GM18505 (cell line): Measurements from ENCODE around the gene NMT1.
"Not testable (repeated sequence)": the region's sequence is repeated elsewhere in the genome, so short reads cannot be mapped to it uniquely, and the experiment has no call there.

Experiments used
- ATAC-seq: cut with Tn5 transposase; IDR thresholded peaks from one replicate; pipeline ENCODE4 v1.9.1; 2021; ENCODE audit not compliant: unreplicated experiment
- POLR2A ChIP-seq: IDR thresholded peaks from 4 replicates; pipeline ENCODE4 v1.6.1; 2011; ENCODE audit warnings: borderline replicate concordance; ENCODE audit not compliant: insufficient read depth, insufficient read length; ENCODE audit errors: extremely low read depth

The NMT1 gene

GRCh38 chr17:45046537-45047125 lies 14.5 kb upstream of the NMT1 start:
- ATAC-seq, result no peak
- TF ChIP-seq POLR2A, result no peak

DNA sequence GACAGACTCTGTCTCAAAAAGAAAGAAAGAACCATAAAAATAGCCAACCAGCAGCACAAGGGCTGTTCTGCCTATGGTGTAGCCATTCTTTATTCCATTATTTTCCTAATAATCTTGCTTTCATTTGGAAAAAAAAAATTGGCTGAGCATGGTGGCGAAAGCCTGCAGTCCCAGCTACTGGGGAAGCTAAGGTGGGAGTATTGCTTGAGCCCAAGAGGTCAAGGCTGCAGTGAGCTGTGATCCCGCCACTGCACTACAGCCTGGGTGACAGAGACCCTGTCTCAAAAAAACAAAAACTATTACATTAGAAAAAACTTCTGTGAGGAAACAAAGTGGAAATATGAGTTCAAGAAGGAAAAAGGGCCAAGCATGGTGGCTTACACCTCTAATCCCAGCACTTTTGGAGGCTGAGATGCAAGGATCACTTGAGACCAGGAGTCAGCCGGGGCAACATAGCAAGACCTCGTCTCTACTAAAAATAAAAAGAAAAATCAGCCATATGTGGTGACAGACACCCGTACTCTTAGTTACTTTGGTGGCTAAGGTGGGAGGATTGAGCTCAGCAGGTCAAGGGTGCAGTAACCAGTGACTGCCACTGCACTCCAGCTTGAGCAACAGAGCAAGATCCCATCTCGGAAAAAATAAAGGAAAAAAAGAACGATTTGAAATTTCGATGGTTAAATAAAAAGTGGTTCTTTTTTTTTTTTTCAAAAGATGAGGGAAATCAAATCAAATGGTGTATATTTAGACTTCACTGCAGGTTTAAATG lies 12.1 kb upstream of the NMT1 start:
- no peak for TF ChIP-seq POLR2A

GRCh38 chr17:45050481-45051059 lies 10.5 kb upstream of the NMT1 start:
- no peak for TF ChIP-seq POLR2A
- no peak for ATAC-seq

More for the DNA sequence above, 12.1 kb upstream of the NMT1 start:
- no peak for ATAC-seq

- TF ChIP-seq POLR2A, result peak; percentile 79
- ATAC-seq, result peak; percentile 93
These were observed 9.9 kb upstream of the NMT1 start, which contains the start of gene DCAKD for GRCh38 chr17:45051060-45051719. Gene DCAKD (minus strand): TSS chr17:45051632. CDS start chr17:45034885, 16,747 bp downstream.

DNA sequence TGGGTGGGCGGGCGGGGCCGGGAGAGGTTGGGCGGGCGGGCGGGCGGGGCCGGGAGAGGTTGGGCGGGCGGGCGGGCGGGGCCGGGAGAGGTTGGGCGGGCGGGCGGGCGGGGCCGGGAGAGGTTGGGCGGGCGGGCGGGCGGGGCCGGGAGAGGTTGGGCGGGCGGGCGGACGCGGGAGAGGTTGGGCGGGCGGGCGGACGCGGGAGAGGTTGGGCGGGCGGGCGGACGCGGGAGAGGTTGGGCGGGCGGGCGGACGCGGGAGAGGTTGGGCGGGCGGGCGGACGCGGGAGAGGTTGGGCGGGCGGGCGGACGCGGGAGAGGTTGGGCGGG lies 9.4 kb upstream of the NMT1 start:
- ATAC-seq, result not testable (repeated sequence)

DNA sequence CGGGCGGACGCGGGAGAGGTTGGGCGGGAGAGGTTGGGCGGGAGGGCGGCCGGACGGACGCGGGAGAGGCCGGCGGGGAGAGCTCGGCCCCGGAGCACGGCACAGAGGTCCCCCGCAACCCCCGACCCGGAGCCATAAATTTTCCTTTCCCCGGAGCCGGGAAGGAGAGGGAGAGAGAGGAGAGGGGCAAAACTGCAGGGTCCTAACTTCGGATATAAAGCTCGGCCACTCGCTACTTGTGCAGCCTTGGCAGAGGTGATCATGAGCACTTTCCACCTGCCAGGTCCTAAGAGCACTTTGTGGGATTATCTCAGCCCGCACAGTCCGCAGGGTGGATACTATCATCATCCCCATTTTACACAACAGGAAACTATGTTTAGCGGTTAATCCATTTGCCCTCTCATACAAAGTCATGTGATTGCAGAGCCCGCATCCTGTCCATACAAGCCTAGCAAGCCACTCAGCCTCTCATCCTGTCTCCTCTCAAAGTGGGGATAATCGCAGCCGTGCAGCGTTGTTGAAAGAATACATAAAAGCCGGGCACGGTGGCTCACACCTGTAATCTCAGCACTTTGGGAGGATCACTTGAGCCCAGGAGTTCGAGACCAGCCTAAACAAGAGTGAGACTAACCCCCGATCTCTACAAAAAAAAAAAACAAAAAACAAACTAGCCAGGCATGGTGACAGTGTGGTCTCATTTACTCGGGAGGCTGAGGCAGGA lies 8.9 kb upstream of the NMT1 start:
- no peak for TF ChIP-seq POLR2A
- no peak for ATAC-seq

- no peak for TF ChIP-seq POLR2A
- peak; percentile 4 for ATAC-seq
These were observed 728 bp upstream of the NMT1 start for GRCh38 chr17:45060382-45060796.

DNA sequence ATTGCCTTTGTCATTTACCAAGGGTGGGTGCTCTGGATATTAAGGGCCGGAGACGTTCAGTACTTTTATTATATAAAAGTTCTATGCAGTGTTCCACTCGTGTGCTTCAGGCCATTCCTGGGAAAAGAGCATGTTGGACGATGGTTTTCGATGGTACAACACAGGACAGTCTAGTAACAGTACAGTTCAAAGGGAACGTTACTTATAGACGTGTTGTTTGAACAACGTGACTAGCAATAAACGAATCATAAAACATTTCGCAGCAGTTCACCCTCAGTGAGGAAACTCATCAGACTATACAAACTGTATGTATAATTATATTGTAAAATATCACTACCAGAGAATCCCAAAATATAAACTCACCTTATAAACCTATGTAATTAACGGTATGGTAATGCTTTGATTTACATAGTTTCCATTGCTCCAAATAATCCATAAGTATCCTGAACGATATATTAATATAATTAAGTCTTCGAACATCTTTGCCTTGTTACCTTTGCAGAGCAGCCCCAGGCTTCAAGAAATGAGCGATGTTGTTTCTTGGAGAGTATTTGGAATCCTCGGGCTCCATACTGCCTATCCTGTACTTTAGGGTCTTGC lies 589 bp downstream of the NMT1 start:
- TF ChIP-seq POLR2A, result no peak
- no peak for ATAC-seq

DNA sequence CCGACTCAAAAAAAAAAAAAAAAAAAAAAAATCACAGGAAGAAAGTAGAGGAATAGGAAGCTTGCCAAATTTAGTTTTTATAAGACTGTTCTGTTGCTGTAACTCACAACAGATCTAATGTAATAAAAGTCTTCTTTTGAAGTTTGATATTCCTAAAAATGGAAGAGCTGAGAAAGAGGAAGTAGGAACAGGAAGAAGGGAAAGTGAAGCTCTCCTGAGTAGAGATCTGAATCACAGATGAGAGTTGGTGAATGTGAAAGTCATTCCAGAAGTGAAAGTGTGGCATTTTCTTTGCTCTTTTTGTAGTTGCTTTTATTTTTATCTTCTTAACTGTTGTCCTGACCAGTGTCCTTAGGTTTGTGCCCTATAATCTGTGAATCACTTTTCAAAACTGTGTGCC lies 2.1 kb downstream of the NMT1 start:
- no peak for TF ChIP-seq POLR2A
- no peak for ATAC-seq

GRCh38 chr17:45067637-45068036 lies 6.5 kb downstream of the NMT1 start:
- no peak for TF ChIP-seq POLR2A

DNA sequence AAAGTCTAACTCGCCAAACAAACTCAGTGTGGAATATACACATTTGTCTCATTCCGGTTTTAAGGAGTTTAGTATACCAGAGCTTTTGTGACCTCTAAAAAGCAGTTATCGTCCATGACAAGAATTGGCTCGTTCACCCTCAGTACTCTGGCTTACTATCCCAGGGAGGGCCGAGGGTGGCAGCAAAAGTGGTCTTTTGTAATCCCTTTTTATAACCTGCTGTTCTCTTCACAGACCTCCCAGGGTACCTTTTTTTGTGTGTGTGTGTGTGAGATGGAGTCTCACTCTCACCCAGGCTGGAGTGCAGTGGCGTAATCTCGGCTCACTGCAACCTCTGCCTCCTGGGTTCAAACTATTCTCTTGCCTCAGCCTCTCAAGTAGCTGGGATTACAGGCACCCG lies 8.9 kb downstream of the NMT1 start:
- no peak for ATAC-seq
- TF ChIP-seq POLR2A, result no peak

More at GRCh38 chr17:45067637-45068036, 6.5 kb downstream of the NMT1 start:
- no peak for ATAC-seq

DNA sequence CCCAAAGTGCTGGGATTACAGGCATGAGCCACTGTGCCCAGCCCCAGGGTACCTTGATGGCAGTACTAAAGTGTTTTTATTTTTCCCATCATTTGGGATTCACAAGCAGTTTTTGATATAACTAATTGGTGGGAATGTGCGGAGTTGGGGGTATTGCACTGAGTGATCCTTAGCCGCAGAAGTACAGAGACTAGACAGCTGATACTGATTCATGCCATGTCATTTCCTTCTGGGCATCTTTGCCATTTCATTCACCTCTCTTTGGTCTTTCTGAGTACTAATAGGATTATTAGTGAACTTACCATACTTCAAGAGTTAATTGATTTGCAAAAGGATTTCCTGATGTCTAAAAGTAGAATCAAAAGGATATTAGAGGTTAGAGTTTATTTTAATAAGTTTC lies 9.7 kb downstream of the NMT1 start:
- ATAC-seq, result no peak
- no peak for TF ChIP-seq POLR2A

GRCh38 chr17:45073414-45074070 lies 12.4 kb downstream of the NMT1 start:
- no peak for TF ChIP-seq POLR2A
- no peak for ATAC-seq

- TF ChIP-seq POLR2A, result no peak
- ATAC-seq, result no peak
These were observed 16.5 kb downstream of the NMT1 start for GRCh38 chr17:45077643-45078042.
